CD14-positive monocyte (primary cell): ENCODE measurements around the gene ARCN1. TPM values are rescaled to one million over a fixed set of nuclear protein-coding genes. Genes with fewer than 3 reads are reported as not detected.
A peak's percentile ranks its signal among the peaks of the same experiment; 100 is the strongest.

Experiments used
- DNase-seq, 3 donors: peaks; one replicate each; pipeline ENCODE4 v3.0.0-alpha.2; 2011 to 2022
- H2AFZ ChIP-seq: 2 replicates; pipeline ENCODE4 v1.6.0; 2012; ENCODE audit warnings: mild to moderate bottlenecking, low read depth, low read length, inconsistent platforms; ENCODE audit not compliant: insufficient read depth, poor library complexity, severe bottlenecking
- H3K27ac ChIP-seq, 2 donors: 1 replicate in 1 of 2; 2 replicates in 1 of 2; pipeline ENCODE4 v1.5.1; 2012 to 2013; ENCODE audit warnings: low read length in 2 of 2, control low read depth in 1 of 2, inconsistent platforms in 1 of 2, low read depth in 1 of 2, mild to moderate bottlenecking in 1 of 2
- H3K27me3 ChIP-seq, 2 donors: one replicate each; pipeline versions ENCODE4 v1.6.0 to v1.6.1; 2011 to 2013; ENCODE audit warnings: low read length in 2 of 2; ENCODE audit not compliant: control insufficient read depth in 2 of 2, insufficient read depth in 2 of 2
- H3K36me3 ChIP-seq, 2 donors: replicated peaks in 1 of 2; 1 replicate in 1 of 2; 2 replicates in 1 of 2; pipeline versions ENCODE4 v1.5.1 to v1.6.1; 2012 to 2013; ENCODE audit warnings: low read length in 2 of 2, control low read depth in 1 of 2, inconsistent platforms in 1 of 2, mild to moderate bottlenecking in 1 of 2; ENCODE audit not compliant: insufficient read depth in 2 of 2, control insufficient read depth in 1 of 2
- H3K4me1 ChIP-seq, 2 donors: 1 replicate in 1 of 2; 2 replicates in 1 of 2; pipeline versions ENCODE4 v1.5.1 to v1.6.1; 2012 to 2013; ENCODE audit warnings: low read length in 2 of 2, control low read depth in 1 of 2, inconsistent platforms in 1 of 2, mild to moderate bottlenecking in 1 of 2, moderate library complexity in 1 of 2; ENCODE audit not compliant: insufficient read depth in 2 of 2, control insufficient read depth in 1 of 2
- H3K4me2 ChIP-seq: replicated peaks from 2 replicates; pipeline ENCODE3; 2012; ENCODE audit warnings: low read length, moderate library complexity, mild to moderate bottlenecking; ENCODE audit not compliant: poor library complexity, severe bottlenecking; ENCODE audit errors: extremely low read depth
- H3K4me3 ChIP-seq, 3 experiments: fragments of 200-600 bp in 1 of 3; sonication (generic) in 1 of 3; replicated peaks in 1 of 3; 1 replicate in 2 of 3; 2 replicates in 1 of 3; pipeline ENCODE4 v1.5.1; 2011 to 2013; ENCODE audit warnings: low read length in 3 of 3, mild to moderate bottlenecking in 3 of 3, control low read depth in 2 of 3, low read depth in 2 of 3, inconsistent platforms in 1 of 3, moderate library complexity in 1 of 3
- H3K79me2 ChIP-seq: 2 replicates; pipeline ENCODE4 v1.6.0; 2012; ENCODE audit warnings: mild to moderate bottlenecking, control low read depth, inconsistent platforms, low read length, moderate library complexity; ENCODE audit not compliant: insufficient read depth
- H3K9ac ChIP-seq: 2 replicates; pipeline ENCODE4 v1.6.0; 2017; ENCODE audit warnings: low read length, mild to moderate bottlenecking; ENCODE audit not compliant: insufficient read depth, poor library complexity, severe bottlenecking
- H3K9me3 ChIP-seq, 2 donors: replicated peaks in 1 of 2; 1 replicate in 1 of 2; 2 replicates in 1 of 2; pipeline versions ENCODE4 v1.5.1 to v1.6.1; 2012 to 2013; ENCODE audit warnings: low read length in 2 of 2, control low read depth in 1 of 2; ENCODE audit not compliant: control insufficient read depth in 1 of 2, insufficient read depth in 1 of 2
- H4K20me1 ChIP-seq: 2 replicates; pipeline ENCODE4 v1.6.0; 2012; ENCODE audit warnings: mild to moderate bottlenecking, low read length, control low read depth, moderate library complexity; ENCODE audit not compliant: insufficient read depth
- H3K27ac Mint-ChIP-seq, 7 donors: one replicate each; pipeline ENCODE4 v1.8.0; 2020; ENCODE audit warnings: mild to moderate bottlenecking in 7 of 7, mixed read lengths in 7 of 7, moderate library complexity in 6 of 7, inconsistent platforms in 2 of 7
- H3K27me3 Mint-ChIP-seq, 3 donors: one replicate each; pipeline ENCODE4 v1.8.0; 2021 to 2022; ENCODE audit warnings: low read depth in 3 of 3, mild to moderate bottlenecking in 3 of 3, mixed read lengths in 3 of 3, moderate library complexity in 3 of 3, inconsistent platforms in 1 of 3
- H3K36me3 Mint-ChIP-seq, 2 donors: one replicate each; pipeline ENCODE4 v1.8.0; 2020; ENCODE audit warnings: mixed read lengths in 2 of 2, inconsistent platforms in 1 of 2, mild to moderate bottlenecking in 1 of 2
- H3K4me1 Mint-ChIP-seq: one replicate; pipeline ENCODE4 v1.8.0; 2020; ENCODE audit warnings: mild to moderate bottlenecking, mixed read lengths
- H3K4me3 Mint-ChIP-seq, 2 donors: one replicate each; pipeline ENCODE4 v1.8.0; 2020; ENCODE audit warnings: mild to moderate bottlenecking in 2 of 2, mixed read lengths in 2 of 2, moderate library complexity in 1 of 2
- H3K9me3 Mint-ChIP-seq, 7 donors: one replicate each; pipeline ENCODE4 v1.8.0; 2020 to 2022; ENCODE audit warnings: mixed read lengths in 7 of 7, mild to moderate bottlenecking in 6 of 7, moderate library complexity in 6 of 7, inconsistent platforms in 2 of 7
- CTCF ChIP-seq: fragments of 200-600 bp; IDR thresholded peaks from one replicate; pipeline ENCODE4 v1.8.0; 2022; ENCODE audit warnings: antibody characterized with exemption, mild to moderate bottlenecking
- WGBS: methylation state at CpG from one replicate; pipeline ENCODE4 v1.1.5; 2013; ENCODE audit warnings: missing lambda C conversion rate; ENCODE audit not compliant: insufficient coverage; 5-methylcytosine and 5-hydroxymethylcytosine counted together
- intact Hi-C, 2 donors: fragments of 100-400 bp; cut with micrococcal nuclease; formaldehyde crosslinking; loops; one replicate each; pipeline versions ENCODE4 v1.15.0 to v1.15.1; 2023
- polyA plus RNA-seq, 3 donors: library from polyadenylated mRNA; depleted of rRNA in 1 of 3; unstranded in 2 of 3; stranded (reverse) in 1 of 3; fragments of 300-500 nt in 2 of 3; fragments of >200 nt in 1 of 3; fragmentation: Illumina TruSeq in 2 of 3; gene quantifications; 1 replicate in 2 of 3; 2 replicates in 1 of 3; pipeline ENCODE4 v1.2.3, GENCODE V29; 2012 to 2021

Gene ARCN1
- polyA plus RNA-seq, 3 donors: 36.1 to 101 (median 79.7) TPM

- 100% methylated on average over 3 of the region's 5 CpGs for WGBS
- no peak for DNase-seq
- no peaks in the 10 kb centered on the region for H3K9me3 Mint-ChIP-seq
- H3K4me1 ChIP-seq: no peaks in the 10 kb centered on the region
- H3K27ac ChIP-seq: no peak overlapping the region
- H3K4me1 Mint-ChIP-seq: no peaks in the 10 kb centered on the region
- H4K20me1 ChIP-seq: no peaks in the 10 kb centered on the region
- intact Hi-C loops: no loop called here
- H3K36me3 ChIP-seq: no peaks in the 10 kb centered on the region
- H3K27ac Mint-ChIP-seq: no peak overlapping the region
- H3K36me3 Mint-ChIP-seq: no peaks in the 10 kb centered on the region
- no peaks in the 10 kb centered on the region for H3K79me2 ChIP-seq
- H3K27me3 ChIP-seq: no peaks in the 10 kb centered on the region
- H2AFZ ChIP-seq: no peak overlapping the region
- H3K27me3 Mint-ChIP-seq: peaks cover 0 to 10% (median 5%) of the 10 kb centered on the region in 3 donors
- H3K9me3 ChIP-seq: no peaks in the 10 kb centered on the region
- H3K4me2 ChIP-seq: no peak overlapping the region
- H3K4me3 ChIP-seq: no peak overlapping the region
- TF ChIP-seq CTCF: no peak
- H3K9ac ChIP-seq: no peak overlapping the region
- H3K4me3 Mint-ChIP-seq: peak overlapping the region in 1 of 2 donors; percentile 23
These were observed 76.1 kb downstream of the ARCN1 start for GRCh38 chr11:118648291-118648690.

- no peak for TF ChIP-seq CTCF
These were observed 77.7 kb downstream of the ARCN1 start for GRCh38 chr11:118649941-118650340.

More at GRCh38 chr11:118649941-118650340, 77.7 kb downstream of the ARCN1 start:
- no peaks in the 10 kb centered on the region for H3K79me2 ChIP-seq
- peaks cover 0 to 7% (median 5%) of the 10 kb centered on the region in 3 donors for H3K27me3 Mint-ChIP-seq
- intact Hi-C loops: no loop called here
- H3K27ac Mint-ChIP-seq: peak overlapping the region in 1 of 7 donors; percentile 59
- no peaks in the 10 kb centered on the region for H3K4me1 ChIP-seq
- H3K27me3 ChIP-seq: no peaks in the 10 kb centered on the region
- DNase-seq: no peak
- H3K4me2 ChIP-seq: no peak overlapping the region
- no peak overlapping the region for H3K4me3 ChIP-seq
- H3K36me3 Mint-ChIP-seq: no peaks in the 10 kb centered on the region
- 100% methylated on average over 2 of the region's 10 CpGs for WGBS
- H4K20me1 ChIP-seq: no peaks in the 10 kb centered on the region
- no peak overlapping the region for H3K27ac ChIP-seq
- H3K9ac ChIP-seq: no peak overlapping the region
- H3K4me1 Mint-ChIP-seq: no peaks in the 10 kb centered on the region
- no peak overlapping the region for H2AFZ ChIP-seq
- H3K9me3 Mint-ChIP-seq: no peaks in the 10 kb centered on the region
- H3K9me3 ChIP-seq: no peaks in the 10 kb centered on the region
- H3K4me3 Mint-ChIP-seq: no peak overlapping the region
- no peaks in the 10 kb centered on the region for H3K36me3 ChIP-seq
